HepG2 (cell line): ENCODE results near the gene IQCE. TPM values are rescaled to one million over a fixed set of nuclear protein-coding genes. Genes with fewer than 3 reads are reported as not detected.

Source experiments
- BCLAF1 ChIP-seq: fragments of 450-650 bp; IDR thresholded peaks from 2 replicates; pipeline ENCODE4 v1.6.1; 2017; ENCODE audit warnings: mild to moderate bottlenecking
- CHD2 ChIP-seq: IDR thresholded peaks from 2 replicates; pipeline ENCODE4 v1.6.1; 2011; ENCODE audit warnings: low read depth, low read length, improper control_type of control experiment
- EHMT2 ChIP-seq: fragments of 200-600 bp; sonication (generic); IDR thresholded peaks from 2 replicates; pipeline ENCODE4 v1.7.0; 2017; ENCODE audit warnings: antibody characterized with exemption, low read depth, low read length, borderline replicate concordance
- HNF1A ChIP-seq, 2 experiments: sonication (generic) in 1 of 2; formaldehyde crosslinking in 1 of 2; IDR thresholded peaks; 2 replicates each; pipeline versions ENCODE4 v1.4.0 to v1.6.1; 2016 to 2020; ENCODE audit warnings: borderline replicate concordance in 1 of 2, low read depth in 1 of 2, mild to moderate bottlenecking in 1 of 2, missing genetic modification reagents in 1 of 2
- NFAT5 ChIP-seq: sonication (generic); formaldehyde crosslinking; IDR thresholded peaks from 2 replicates; pipeline ENCODE4 v1.4.0; 2020; ENCODE audit warnings: missing genetic modification reagents
- SIX1 ChIP-seq: sonication (generic); formaldehyde crosslinking; IDR thresholded peaks from 2 replicates; pipeline ENCODE4 v1.4.0; 2020; ENCODE audit warnings: missing genetic modification reagents, borderline replicate concordance
- THAP9 ChIP-seq: sonication (generic); formaldehyde crosslinking; IDR thresholded peaks from 2 replicates; pipeline ENCODE4; 2020; ENCODE audit warnings: missing genetic modification reagents, mild to moderate bottlenecking, borderline replicate concordance
- ZNF253 ChIP-seq: sonication (generic); formaldehyde crosslinking; IDR thresholded peaks from 2 replicates; pipeline ENCODE4 v1.8.0; 2022; ENCODE audit warnings: mild to moderate bottlenecking, missing genetic modification reagents, borderline replicate concordance
- ZNF660 ChIP-seq: sonication (generic); formaldehyde crosslinking; IDR thresholded peaks from 2 replicates; pipeline ENCODE4 v1.5.1; 2020; ENCODE audit warnings: mild to moderate bottlenecking, low read depth, missing genetic modification reagents, borderline replicate concordance
- ZNF780A ChIP-seq: sonication (generic); formaldehyde crosslinking; IDR thresholded peaks from 2 replicates; pipeline ENCODE4 v1.8.0; 2022; ENCODE audit warnings: mild to moderate bottlenecking, missing genetic modification reagents, moderate library complexity
- polyA plus RNA-seq, 8 experiments: library from polyadenylated mRNA; depleted of rRNA in 3 of 8; stranded (reverse) in 7 of 8; unstranded in 1 of 8; fragments of >200 nt; fragmentation: Illumina TruSeq in 4 of 8; extraction: Trizol in 4 of 8; gene quantifications; 2 replicates each; pipeline versions ENCODE4 v1.2.1 to v1.2.3, GENCODE V29; 2011 to 2016; ENCODE audit warnings: low read depth in 4 of 8, missing spikeins in 1 of 8, mixed read lengths in 1 of 8; ENCODE audit not compliant: insufficient read depth in 1 of 8
- total RNA-seq, 5 experiments: library from RNA; depleted of rRNA; stranded (reverse); fragments of >200 nt; fragmentation: Illumina TruSeq; extraction: Trizol; gene quantifications; 2 replicates each; pipeline ENCODE4 v1.2.3, GENCODE V29; 2016; ENCODE audit warnings: low read depth in 1 of 5

Gene IQCE
- total and polyA plus RNA-seq, 2 of the 13 experiments (the other 11 are each of a cell fraction or from before 2014, with no cell fraction given), result 1.5 to 2.5 TPM

GRCh38 chr7:2622869-2623697, 64.3 kb downstream of the IQCE start (continued):
- no peak for TF ChIP-seq NFAT5 (CRISPR knock-in tag)
- no peak for TF ChIP-seq EHMT2
- TF ChIP-seq THAP9, result 0 out of 2 replicates have a peak, but pooled peaks have one; percentile 32
- no peak; the same call in 1 of the 2 replicates for TF ChIP-seq ZNF660
- 0 out of 2 replicates have a peak, but pooled peaks have one; percentile 18 for TF ChIP-seq SIX1
- no peak for TF ChIP-seq BCLAF1
- no peak for TF ChIP-seq HNF1A (IDR thresholded peaks at IDR 0.05; ENCODE audit: low read depth)
- peak; percentile 59; the same call in 1 of the 2 replicates for TF ChIP-seq HNF1A (CRISPR knock-in tag; IDR thresholded peaks at IDR 0.05; ENCODE audit: borderline replicate concordance)
- TF ChIP-seq ZNF780A (CRISPR knock-in tag), result 0 out of 2 replicates have a peak, but pooled peaks have one; percentile 37
- no peak for TF ChIP-seq CHD2
- TF ChIP-seq ZNF253 (CRISPR knock-in tag), result no peak
